NCI-H1417 (cell line): ENCODE data around the gene SLC30A2.
A peak's percentile ranks its signal among the peaks of the same experiment; 100 is the strongest.

Experiments
- DNase-seq, 3 experiments: peaks; one replicate each; lab custom pipeline; 2025; lab: John Stamatoyannopoulos, UW

The SLC30A2 gene

GRCh38 chr1:26045722-26046245 lies at the start of gene SLC30A2:
Gene SLC30A2 (minus strand): TSS chr1:26046118. CDS start chr1:26045896, 222 bp downstream.
- DNase-seq: peak in 2 of 3 experiments; percentile 12 to 17

- DNase-seq: peak; percentile 53 to 74 (median 55)
Measured at GRCh38 chr1:26094677-26095383, 48.9 kb upstream of the SLC30A2 start.

GRCh38 chr1:26094076-26094669 lies 48.3 kb upstream of the SLC30A2 start:
- DNase-seq: peak in 2 of 3 experiments; percentile 47 to 66

GRCh38 chr1:26093569-26093968 lies 47.7 kb upstream of the SLC30A2 start:
- DNase-seq: peak in 1 of 3 experiments; percentile 38

- no peak for DNase-seq
Measured at GRCh38 chr1:26092422-26092821, 46.5 kb upstream of the SLC30A2 start.

- no peak for DNase-seq
Measured at GRCh38 chr1:26090893-26091292, 45.0 kb upstream of the SLC30A2 start.

GRCh38 chr1:26089125-26089524 lies 43.2 kb upstream of the SLC30A2 start:
- no peak for DNase-seq

- no peak for DNase-seq
Measured at GRCh38 chr1:26084844-26085243, 38.9 kb upstream of the SLC30A2 start.

- no peak for DNase-seq
Measured at GRCh38 chr1:26084091-26084561, 38.2 kb upstream of the SLC30A2 start.

GRCh38 chr1:26083208-26083607 lies 37.3 kb upstream of the SLC30A2 start:
- DNase-seq: no peak

GRCh38 chr1:26082020-26082350 lies 36.1 kb upstream of the SLC30A2 start:
- DNase-seq: no peak

- no peak for DNase-seq
Measured at GRCh38 chr1:26081267-26082019, 35.5 kb upstream of the SLC30A2 start.

GRCh38 chr1:26079960-26080814 lies 34.3 kb upstream of the SLC30A2 start:
- DNase-seq: no peak

GRCh38 chr1:26079178-26079563 lies 33.3 kb upstream of the SLC30A2 start:
- DNase-seq: no peak

GRCh38 chr1:26078286-26079177 lies 32.6 kb upstream of the SLC30A2 start:
- no peak for DNase-seq

- no peak for DNase-seq
Measured at GRCh38 chr1:26077524-26077923, 31.6 kb upstream of the SLC30A2 start.

GRCh38 chr1:26075421-26076144 lies 29.7 kb upstream of the SLC30A2 start:
- DNase-seq: no peak

GRCh38 chr1:26072305-26072704 lies 26.4 kb upstream of the SLC30A2 start:
- peak in 1 of 3 experiments; percentile 5 for DNase-seq

GRCh38 chr1:26070963-26071342 lies 25.0 kb upstream of the SLC30A2 start:
- DNase-seq: no peak
